ENCODE measurements around the gene APMAP. TPM values are rescaled to one million over a fixed set of nuclear protein-coding genes. Genes with fewer than 3 reads are reported as not detected.

Gene APMAP
- total RNA-seq, 1 experiment from 2014 or later: 67.8 TPM

- Histone ChIP-seq H3K9ac (ENCODE audit: extremely low read depth, insufficient read length, low read length) (no peak overlapping the region), H3K4me2 (ENCODE audit: insufficient read depth, insufficient read length, low read length) (no peak overlapping the region), H3T11ph (ENCODE audit: low read length) (no peak overlapping the region), H4K20me1 (ENCODE audit: control insufficient read depth, insufficient read depth, insufficient read length) (no peaks in the 10 kb centered on the region), H4K8ac (replicated peaks; ENCODE audit: insufficient read length, low read depth, low read length) (no peak overlapping the region), H3K9me3 (ENCODE audit: control insufficient read depth, low read depth, low read length) (no peaks in the 10 kb centered on the region), H3K14ac (ENCODE audit: insufficient read depth, low read length) (no peak overlapping the region), H3K23ac (ENCODE audit: insufficient read length, low read depth, low read length) (no peak overlapping the region), H3K79me2 (ENCODE audit: insufficient read depth, low read length) (no peaks in the 10 kb centered on the region), H2BK5ac (ENCODE audit: insufficient read length, low read length) (no peak overlapping the region), H2BK120ac (ENCODE audit: low read depth, low read length, poor library complexity, severe bottlenecking) (no peak overlapping the region), H2AFZ (ENCODE audit: low read length) (no peak overlapping the region), H3K79me1 (ENCODE audit: insufficient read depth, low read depth, low read length, poor library complexity, severe bottlenecking) (no peaks in the 10 kb centered on the region), H2AK5ac (ENCODE audit: insufficient read length, low read length) (no peak overlapping the region), H2BK20ac (ENCODE audit: low read depth, low read length, poor library complexity, severe bottlenecking) (no peak overlapping the region), H3K18ac (ENCODE audit: insufficient read length, low read depth, low read length) (no peak overlapping the region), H4K5ac (ENCODE audit: insufficient read length, low read depth, low read length) (no peak overlapping the region), H4K91ac (ENCODE audit: insufficient read length, low read depth, low read length) (no peak overlapping the region), H3K27me3 (ENCODE audit: insufficient read depth, low read length) (no peaks in the 10 kb centered on the region), H3K56ac (ENCODE audit: insufficient read length, low read depth, low read length) (no peak overlapping the region), H3K27ac (ENCODE audit: insufficient read length, low read depth, low read length) (no peak overlapping the region), H2BK15ac (ENCODE audit: low read depth, low read length) (no peak overlapping the region), H3K4me1 (ENCODE audit: insufficient read depth, low read length) (no peaks in the 10 kb centered on the region; the same call in 1 of the 2 replicates), H3K4ac (ENCODE audit: low read depth, low read length) (no peak overlapping the region), H3K23me2 (ENCODE audit: insufficient read length, low read depth, low read length, poor library complexity, severe bottlenecking) (no peaks in the 10 kb centered on the region), H2BK12ac (ENCODE audit: insufficient read length, low read depth, low read length) (no peak overlapping the region)
- Mint-ChIP-seq H3K4me1 (peaks cover 16% of the 10 kb centered on the region in 2 experiments), H3K36me3 (ENCODE audit: insufficient read depth in 1 of 3, low read depth in 3 of 3) (peaks cover 0 to 2% (median 0%) of the 10 kb centered on the region in 3 experiments; a peak in 1 of 7 replicates), H3K27me3 (ENCODE audit: low read depth) (peaks cover 27% of the 10 kb centered on the region), H3K9me3 (no peaks in the 10 kb centered on the region), H3K27ac (no peak overlapping the region), H3K4me3 (no peak overlapping the region)
- TF ChIP-seq CTCF (conservative IDR thresholded peaks at IDR 0.05): no peak
- WGBS (ENCODE audit: extremely low coverage, insufficient read length, low lambda C conversion rate): no CpG with 5 or more reads among the region's 3 CpGs
- DNase-seq: no peak
Observed at GRCh38 chr20:25031241-25031640, 38.7 kb upstream of the APMAP start.
